Keratinocyte (primary cell): ENCODE measurements around the gene FKBP11. TPM values are rescaled to one million over a fixed set of nuclear protein-coding genes. Genes with fewer than 3 reads are reported as not detected.

Experiments used
- DNase-seq: peaks from one replicate; pipeline ENCODE4 v3.0.0-alpha.2; 2011; ENCODE audit warnings: low read depth, missing footprints, low spot score
- FAIRE-seq: peaks from 2 replicates; lab custom pipeline; 2011; peaks lifted over from hg19 to GRCh38; lab: Jason Lieb, UNC
- H2AFZ ChIP-seq: 2 replicates; pipeline ENCODE4 v1.6.0; 2012; ENCODE audit warnings: low read length, control low read depth, inconsistent platforms; ENCODE audit not compliant: control insufficient read depth
- H3K27ac ChIP-seq: 2 replicates; pipeline ENCODE4 v1.5.1; 2011; ENCODE audit warnings: low read length; ENCODE audit not compliant: control insufficient read depth, insufficient read depth
- H3K27me3 ChIP-seq: 3 replicates; pipeline ENCODE4 v1.6.0; 2011; ENCODE audit warnings: low read length; ENCODE audit not compliant: control insufficient read depth, insufficient read depth; ENCODE audit errors: extremely low read depth
- H3K36me3 ChIP-seq, 2 experiments: 2 replicates in 1 of 2; 3 replicates in 1 of 2; pipeline ENCODE4 v1.5.1; 2011; ENCODE audit warnings: low read length in 2 of 2, mild to moderate bottlenecking in 1 of 2; ENCODE audit not compliant: control insufficient read depth in 2 of 2, insufficient read depth in 2 of 2; ENCODE audit errors: extremely low read depth in 1 of 2
- H3K4me1 ChIP-seq: 3 replicates; pipeline ENCODE4 v1.5.1; 2011; ENCODE audit warnings: low read length; ENCODE audit not compliant: control insufficient read depth, insufficient read depth; ENCODE audit errors: extremely low read depth
- H3K4me2 ChIP-seq: 3 replicates; pipeline ENCODE4 v1.6.0; 2011; ENCODE audit warnings: low read depth, low read length; ENCODE audit not compliant: control insufficient read depth, insufficient read depth; ENCODE audit errors: extremely low read depth
- H3K4me3 ChIP-seq, 3 experiments: fragments of 200-600 bp in 1 of 3; sonication (generic) in 1 of 3; 2 replicates in 2 of 3; 3 replicates in 1 of 3; pipeline ENCODE4 v1.5.1; 2011 to 2016; ENCODE audit warnings: low read length in 3 of 3, mild to moderate bottlenecking in 3 of 3, control low read depth in 2 of 3, inconsistent platforms in 1 of 3, low read depth in 1 of 3, mixed read lengths in 1 of 3, mixed run types in 1 of 3, moderate library complexity in 1 of 3; ENCODE audit not compliant: control insufficient read depth in 2 of 3, insufficient read depth in 2 of 3; ENCODE audit errors: extremely low read depth in 1 of 3
- H3K79me2 ChIP-seq: 2 replicates; pipeline ENCODE4 v1.6.0; 2012; ENCODE audit warnings: low read length; ENCODE audit not compliant: control insufficient read depth, insufficient read depth
- H3K9ac ChIP-seq: 3 replicates; pipeline ENCODE4 v1.6.0; 2011; ENCODE audit warnings: low read length; ENCODE audit not compliant: control insufficient read depth, insufficient read depth; ENCODE audit errors: extremely low read depth
- H3K9me1 ChIP-seq: 3 replicates; pipeline ENCODE4 v1.6.0; 2011; ENCODE audit warnings: low read length; ENCODE audit not compliant: control insufficient read depth, insufficient read depth; ENCODE audit errors: extremely low read depth
- H3K9me3 ChIP-seq: 2 replicates; pipeline ENCODE4 v1.5.1; 2012; ENCODE audit warnings: low read depth, low read length; ENCODE audit not compliant: control insufficient read depth
- H4K20me1 ChIP-seq: 3 replicates; pipeline ENCODE4 v1.6.0; 2011; ENCODE audit warnings: low read length; ENCODE audit not compliant: control insufficient read depth, insufficient read depth; ENCODE audit errors: extremely low read depth
- EZH2 ChIP-seq: IDR thresholded peaks from one replicate; pipeline ENCODE4 v1.6.1; 2012; ENCODE audit warnings: inconsistent platforms, mild to moderate bottlenecking, low read length, moderate library complexity
- dilution Hi-C: fragments of 300-500 bp; cut with MboI; formaldehyde crosslinking; loops from one replicate; pipeline ENCODE4 v1.7.0; 2020; ENCODE audit warnings: low sequenced_read_pairs; ENCODE audit not compliant: extremely low pct_ligation_motif_present
- polyA plus RNA-seq, 5 experiments: library from polyadenylated mRNA; depleted of rRNA in 3 of 5; stranded (reverse) in 3 of 5; stranded (forward) in 1 of 5; unstranded in 1 of 5; fragments of >200 nt; gene quantifications; 1 replicate in 1 of 5; 2 replicates in 3 of 5; 3 replicates in 1 of 5; pipeline versions ENCODE4 v1.2.1 to v1.2.3, GENCODE V29; 2011 to 2012; ENCODE audit warnings: missing spikeins in 2 of 5, low read depth in 1 of 5, low replicate concordance in 1 of 5
- TF ChIP-seq, protein P1 (sequence below), 3 experiments: IDR thresholded peaks in 1 of 3; conservative IDR thresholded peaks in 1 of 3; optimal IDR thresholded peaks in 1 of 3; 2 replicates in 2 of 3; 3 replicates in 1 of 3; pipeline versions ENCODE3 to v1.5.1; 2011; ENCODE audit warnings: low read length in 3 of 3, mild to moderate bottlenecking in 3 of 3, moderate library complexity in 2 of 3, control low read depth in 1 of 3, inconsistent platforms in 1 of 3; ENCODE audit not compliant: insufficient read depth in 2 of 3; ENCODE audit errors: extremely low read depth in 1 of 3

The FKBP11 gene
- polyA plus RNA-seq, 1 donor (not counting 4 experiments of a cell fraction or from before 2014, with no cell fraction given), result 18.4 TPM

GRCh38 chr12:48961801-48962200 lies 36.5 kb upstream of the FKBP11 start:
- H3K27me3 ChIP-seq, result peaks cover 4% of the 10 kb centered on the region
- no peaks in the 10 kb centered on the region for H4K20me1 ChIP-seq
- H3K79me2 ChIP-seq, result peaks cover 4% of the 10 kb centered on the region
- no peak overlapping the region for H3K27ac ChIP-seq
- H3K4me3 ChIP-seq, result no peak overlapping the region
- no peaks in the 10 kb centered on the region for H3K9me3 ChIP-seq
- H3K9ac ChIP-seq, result no peak overlapping the region
- no peaks in the 10 kb centered on the region for H3K36me3 ChIP-seq
- peaks cover 3% of the 10 kb centered on the region for H3K4me1 ChIP-seq
- TF ChIP-seq, protein P1, sequence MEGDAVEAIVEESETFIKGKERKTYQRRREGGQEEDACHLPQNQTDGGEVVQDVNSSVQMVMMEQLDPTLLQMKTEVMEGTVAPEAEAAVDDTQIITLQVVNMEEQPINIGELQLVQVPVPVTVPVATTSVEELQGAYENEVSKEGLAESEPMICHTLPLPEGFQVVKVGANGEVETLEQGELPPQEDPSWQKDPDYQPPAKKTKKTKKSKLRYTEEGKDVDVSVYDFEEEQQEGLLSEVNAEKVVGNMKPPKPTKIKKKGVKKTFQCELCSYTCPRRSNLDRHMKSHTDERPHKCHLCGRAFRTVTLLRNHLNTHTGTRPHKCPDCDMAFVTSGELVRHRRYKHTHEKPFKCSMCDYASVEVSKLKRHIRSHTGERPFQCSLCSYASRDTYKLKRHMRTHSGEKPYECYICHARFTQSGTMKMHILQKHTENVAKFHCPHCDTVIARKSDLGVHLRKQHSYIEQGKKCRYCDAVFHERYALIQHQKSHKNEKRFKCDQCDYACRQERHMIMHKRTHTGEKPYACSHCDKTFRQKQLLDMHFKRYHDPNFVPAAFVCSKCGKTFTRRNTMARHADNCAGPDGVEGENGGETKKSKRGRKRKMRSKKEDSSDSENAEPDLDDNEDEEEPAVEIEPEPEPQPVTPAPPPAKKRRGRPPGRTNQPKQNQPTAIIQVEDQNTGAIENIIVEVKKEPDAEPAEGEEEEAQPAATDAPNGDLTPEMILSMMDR (optimal IDR thresholded peaks at IDR 0.05 in 1 of 3, IDR thresholded peaks at IDR 0.05 in 1 of 3, conservative IDR thresholded peaks at IDR 0.05 in 1 of 3; ENCODE audit: extremely low read depth in 1 of 3, insufficient read depth in 2 of 3, low read length in 3 of 3), result no peak
- no peak for TF ChIP-seq EZH2
- DNase-seq (no peak), FAIRE-seq (no peak)
- H3K9me1 ChIP-seq, result no peaks in the 10 kb centered on the region
- no peak overlapping the region for H3K4me2 ChIP-seq
- dilution Hi-C loops, result no loop called here
- no peak overlapping the region for H2AFZ ChIP-seq

- no peak overlapping the region for H3K4me3 ChIP-seq
- peaks cover 8% of the 10 kb centered on the region for H3K79me2 ChIP-seq
- no peaks in the 10 kb centered on the region for H4K20me1 ChIP-seq
- H3K27ac ChIP-seq, result no peak overlapping the region
- peaks cover 4% of the 10 kb centered on the region for H3K27me3 ChIP-seq
- no peak overlapping the region for H3K4me2 ChIP-seq
- no peak overlapping the region for H3K9ac ChIP-seq
- no peak for DNase-seq
- no peaks in the 10 kb centered on the region for H3K9me3 ChIP-seq
- H3K4me1 ChIP-seq, result peaks cover 3% of the 10 kb centered on the region
- no peaks in the 10 kb centered on the region for H3K36me3 ChIP-seq
- no peak for FAIRE-seq
- dilution Hi-C loops, result no loop called here
- TF ChIP-seq, protein P1 (optimal IDR thresholded peaks at IDR 0.05 in 1 of 3, IDR thresholded peaks at IDR 0.05 in 1 of 3, conservative IDR thresholded peaks at IDR 0.05 in 1 of 3; ENCODE audit: extremely low read depth in 1 of 3, insufficient read depth in 2 of 3, low read length in 3 of 3), result no peak
- TF ChIP-seq EZH2, result no peak
- no peak overlapping the region for H2AFZ ChIP-seq
- H3K9me1 ChIP-seq, result no peaks in the 10 kb centered on the region
These were observed 36.0 kb upstream of the FKBP11 start for GRCh38 chr12:48961331-48961730.
